GM18526 (cell line): Measurements from ENCODE around the gene USP20.
A peak's percentile ranks its signal among the peaks of the same experiment; 100 is the strongest.

ENCODE experiments used
- POLR2A ChIP-seq: IDR thresholded peaks from 3 replicates; pipeline ENCODE4 v1.6.1; 2011; ENCODE audit not compliant: insufficient read length; ENCODE audit errors: extremely low read depth

The USP20 gene

GRCh38 chr9:129835128-129835859, at the start of gene USP20, which contains the start of gene C9orf78:
TSS of gene USP20 (plus strand) at chr9:129835458. CDS start at chr9:129852556, 17,098 bp downstream.
TSS of gene C9orf78 (minus strand) at chr9:129835275. CDS start at chr9:129835221, 54 bp downstream.
- TF ChIP-seq POLR2A, result peak; percentile 96

- TF ChIP-seq POLR2A, result no peak
These were observed 49.4 kb upstream of the USP20 start for GRCh38 chr9:129785866-129786265.

DNA sequence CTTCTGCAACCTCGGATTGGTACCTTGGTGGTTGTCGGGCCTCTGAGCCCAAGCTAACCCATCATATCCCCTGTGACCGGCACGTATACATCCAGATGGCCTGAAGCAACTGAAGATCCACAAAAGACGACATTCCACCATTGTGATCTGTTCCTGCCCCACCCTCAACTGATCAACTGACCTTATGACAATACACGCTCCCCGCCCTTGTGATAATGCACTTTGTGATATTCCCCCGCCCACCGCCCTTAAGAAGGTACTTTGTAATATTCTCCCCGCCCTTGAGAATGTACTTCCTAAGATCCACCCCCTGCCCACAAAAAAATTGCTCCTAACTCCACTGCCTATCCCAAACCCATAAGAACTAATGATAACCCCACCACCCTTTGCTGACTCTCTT, 48.8 kb upstream of the USP20 start:
- TF ChIP-seq POLR2A, result no peak

- TF ChIP-seq POLR2A, result no peak
These were observed 40.7 kb upstream of the USP20 start for GRCh38 chr9:129794549-129794948.

DNA sequence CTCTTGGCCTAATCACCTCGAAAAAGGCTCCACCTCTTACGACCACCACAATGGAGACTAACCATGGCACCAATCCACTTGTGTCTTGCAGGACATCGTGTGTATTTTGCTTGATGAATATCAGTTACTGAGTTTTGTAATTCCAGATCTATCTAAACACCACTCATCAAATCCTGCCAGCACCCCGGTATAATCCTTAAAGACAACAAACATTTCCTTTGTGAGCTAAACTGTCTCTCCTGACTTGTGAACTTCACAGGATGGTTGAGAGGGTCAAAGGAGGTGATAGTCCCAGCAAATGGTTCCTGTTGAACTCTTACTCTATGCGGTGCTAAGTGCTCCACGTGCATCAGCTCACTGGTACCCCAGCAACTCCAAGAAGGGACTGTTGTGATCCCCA, 36.3 kb upstream of the USP20 start:
- no peak for TF ChIP-seq POLR2A

DNA sequence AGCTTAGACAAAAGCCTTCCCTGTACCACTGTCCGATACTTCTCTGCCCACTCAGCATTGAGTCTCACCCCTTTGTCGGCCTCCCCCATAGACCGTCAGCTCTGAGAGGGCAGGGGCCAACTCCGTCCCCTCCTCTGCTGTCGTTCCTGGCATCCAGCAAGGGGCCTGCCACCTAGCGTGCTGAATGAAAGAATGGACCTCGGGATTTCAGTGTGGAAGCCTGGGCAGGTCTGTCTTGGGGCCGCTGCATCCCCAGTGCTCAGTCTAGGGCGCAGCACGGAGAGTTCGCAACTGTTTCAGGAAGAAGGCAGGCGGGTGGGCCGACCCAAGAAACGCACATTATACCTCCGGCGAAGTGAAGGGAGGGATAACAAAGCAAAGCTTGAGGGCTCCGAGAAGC, 33.8 kb upstream of the USP20 start:
- no peak for TF ChIP-seq POLR2A

- TF ChIP-seq POLR2A, result peak; percentile 79
These were observed 32.2 kb upstream of the USP20 start, which contains the start of gene TOR1B for GRCh38 chr9:129802833-129803675. TSS of gene TOR1B (plus strand) at chr9:129803184. CDS start at chr9:129803213, 29 bp downstream.

GRCh38 chr9:129803676-129804060, 31.6 kb upstream of the USP20 start:
- TF ChIP-seq POLR2A, result no peak

DNA sequence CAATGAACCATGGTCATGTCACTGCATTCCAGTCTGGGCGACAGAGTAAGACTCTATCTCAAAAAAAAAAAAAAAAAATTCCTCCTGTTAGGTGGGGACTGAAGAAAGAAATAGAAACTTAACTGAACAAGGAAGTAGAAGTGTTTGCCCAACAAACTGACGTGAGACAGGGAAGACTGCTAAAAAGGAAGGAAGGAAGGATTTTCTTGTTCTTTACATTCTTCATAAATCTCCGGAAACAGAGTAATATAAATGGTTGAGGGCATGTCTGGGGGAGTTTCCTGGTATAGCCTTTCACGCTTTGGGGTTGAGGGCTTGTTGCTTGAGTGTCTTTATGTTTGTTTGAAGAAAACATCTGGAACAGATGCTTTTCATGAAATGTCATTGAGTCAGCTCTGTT, 29.2 kb upstream of the USP20 start:
- no peak for TF ChIP-seq POLR2A

DNA sequence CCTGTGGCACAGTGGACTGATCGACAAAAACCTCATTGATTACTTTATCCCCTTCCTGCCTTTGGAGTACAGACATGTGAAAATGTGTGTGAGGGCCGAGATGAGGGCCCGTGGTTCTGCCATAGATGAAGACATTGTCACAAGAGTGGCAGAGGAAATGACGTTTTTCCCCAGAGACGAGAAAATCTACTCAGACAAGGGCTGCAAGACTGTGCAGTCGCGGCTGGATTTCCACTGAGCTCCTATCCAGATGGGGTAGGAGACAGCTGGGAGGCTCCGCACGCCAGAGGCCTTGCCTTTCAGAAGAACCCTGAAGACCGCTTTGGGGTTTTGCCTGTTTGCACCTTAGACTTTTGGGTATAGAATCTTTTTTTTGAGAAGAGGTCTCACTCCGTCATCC, 25.9 kb upstream of the USP20 start:
- no peak for TF ChIP-seq POLR2A

DNA sequence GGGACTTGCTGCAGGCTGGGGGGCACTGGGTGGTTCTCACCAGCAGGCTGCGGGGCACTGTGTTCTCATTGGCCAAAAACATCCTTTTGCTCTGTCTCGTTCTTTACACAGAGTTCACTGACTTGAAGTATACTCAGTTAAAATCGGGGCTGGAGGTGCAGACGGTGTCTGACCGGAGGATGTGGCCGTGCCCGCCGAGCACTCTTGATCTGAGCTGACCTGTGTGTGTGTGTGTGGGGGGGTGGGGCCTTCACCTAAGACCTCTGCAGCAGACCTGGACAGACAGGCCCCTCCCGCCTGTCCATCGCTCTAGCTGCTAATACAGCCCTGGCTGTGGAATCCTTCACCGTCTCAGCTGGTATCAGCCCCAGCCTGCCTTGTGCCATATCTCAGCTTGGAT, 25.1 kb upstream of the USP20 start:
- no peak for TF ChIP-seq POLR2A

DNA sequence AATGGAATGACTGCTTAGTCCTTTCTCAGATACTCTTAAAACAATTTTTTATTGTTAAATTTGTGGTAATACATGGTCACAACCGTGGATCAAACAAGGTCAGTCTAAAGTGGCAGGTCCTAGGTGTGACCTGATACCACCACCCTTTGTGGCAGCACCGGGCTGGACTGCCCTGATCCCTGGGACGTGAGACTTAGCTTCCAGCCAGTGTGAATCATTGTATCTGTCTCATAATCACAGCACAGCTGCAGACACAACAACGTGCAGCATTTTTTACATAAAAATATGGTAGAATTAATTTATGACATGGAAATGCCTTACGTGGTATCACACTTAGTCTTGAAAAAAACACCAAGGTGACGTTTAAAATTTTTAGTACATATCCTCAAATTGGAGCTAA, 24.5 kb upstream of the USP20 start:
- TF ChIP-seq POLR2A, result no peak

- no peak for TF ChIP-seq POLR2A
These were observed 23.3 kb upstream of the USP20 start for GRCh38 chr9:129811967-129812363.

DNA sequence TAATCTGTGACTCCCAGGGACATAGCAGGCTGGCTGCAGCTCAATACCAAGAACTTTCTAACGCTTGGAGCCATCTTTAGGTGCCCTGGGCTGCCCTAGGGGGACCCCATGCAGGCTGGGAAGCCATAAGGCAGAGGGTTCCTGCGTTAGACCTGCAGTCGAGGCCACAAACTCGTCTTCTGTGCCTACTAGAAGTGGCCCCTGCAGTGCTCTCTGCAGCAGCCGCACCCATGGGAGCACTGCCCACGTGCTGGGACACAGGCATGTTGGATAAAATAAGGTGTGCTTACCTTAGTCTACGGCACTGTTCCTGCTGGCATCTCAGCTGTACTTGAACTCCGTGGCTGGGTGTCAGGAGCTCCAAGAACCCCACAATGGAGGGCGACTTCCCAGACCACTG, 22.9 kb upstream of the USP20 start:
- TF ChIP-seq POLR2A, result no peak

- no peak for TF ChIP-seq POLR2A
These were observed 21.6 kb upstream of the USP20 start for GRCh38 chr9:129813661-129814060.

DNA sequence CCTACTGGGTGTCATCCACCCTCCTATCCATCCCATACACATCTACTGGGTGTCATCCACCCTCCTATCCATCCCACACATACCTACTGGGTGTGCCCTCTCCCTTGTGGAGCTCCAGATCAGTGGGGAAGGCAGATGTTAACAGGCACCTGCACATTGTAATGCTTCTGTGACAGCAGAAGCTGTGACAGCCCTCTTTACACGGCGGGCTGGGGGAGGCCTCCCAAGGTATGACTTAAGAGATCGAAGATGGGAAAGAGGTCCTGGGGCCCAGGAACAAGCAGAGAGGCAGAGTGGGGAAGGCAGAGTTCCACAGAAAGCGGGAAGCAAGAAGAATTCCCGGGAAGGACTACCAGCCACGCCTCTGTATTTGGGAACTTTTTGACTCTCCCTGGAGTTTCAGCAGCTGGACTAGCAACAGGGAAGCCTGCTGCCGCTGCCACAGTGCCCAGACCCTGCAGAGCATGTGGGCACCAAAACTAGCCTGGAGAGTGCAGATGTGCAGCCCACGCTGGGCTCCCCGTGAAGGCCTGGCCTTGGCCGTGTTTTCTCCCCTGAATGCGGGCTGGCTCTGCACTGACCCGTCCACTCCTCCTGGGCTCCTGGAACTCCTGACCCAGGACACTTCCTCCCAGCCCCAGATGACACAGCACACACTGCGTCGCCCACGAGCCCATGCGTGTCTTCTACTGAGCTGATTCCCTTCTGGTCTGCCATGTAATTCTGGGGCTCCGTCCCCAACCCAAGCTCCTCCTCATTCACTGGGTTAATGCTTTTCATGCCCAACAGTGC, 20.6 kb upstream of the USP20 start:
- no peak for TF ChIP-seq POLR2A

DNA sequence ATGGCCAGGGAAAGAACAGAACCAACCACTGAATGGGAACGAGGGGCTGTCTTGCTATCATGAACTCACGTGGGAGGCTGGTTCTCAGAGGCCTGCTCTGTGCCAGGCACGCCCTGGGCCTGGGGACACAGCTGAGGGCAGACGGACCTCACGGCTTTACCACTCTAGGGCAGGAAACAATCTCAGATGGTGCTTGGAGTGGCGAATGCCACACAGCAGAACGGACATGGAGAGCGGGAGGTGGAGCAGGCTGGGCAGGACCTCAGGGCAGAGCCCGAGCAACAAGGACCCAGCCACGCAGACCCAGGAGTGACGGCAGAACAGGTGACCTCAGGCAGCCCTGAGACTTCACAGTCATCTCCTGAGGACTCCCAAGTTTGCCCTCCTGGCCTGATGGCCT, 20.0 kb upstream of the USP20 start:
- no peak for TF ChIP-seq POLR2A
